IMR-90 (cell line): ENCODE data around the gene EHMT1. TPM values are rescaled to one million over a fixed set of nuclear protein-coding genes. Genes with fewer than 3 reads are reported as not detected.

Experiments used
- ATAC-seq: fragments of 200-7000 bp; cut with Tn5 transposase; 2 replicates; pipeline ENCODE4 v1.9.1; 2020; ENCODE audit warnings: low read depth, mild to moderate bottlenecking, moderate library complexity
- BruUV-seq: library from RNA; stranded (reverse); fragments of 400-500 nt; replicated peaks from 2 replicates; lab custom pipeline; 2021; lab: Mats Ljungman, UMichigan
- CTCF ChIA-PET: fragments of 300-600 bp; formaldehyde crosslinking; extraction: SDS; loops from one replicate; lab custom pipeline; 2021; ENCODE audit warnings: antibody characterized with exemption; lab: Yijun Ruan, JAX
- POLR2A ChIA-PET: fragments of 300-600 bp; sonication (Branson Sonifier 250); formaldehyde crosslinking; loops from one replicate; lab custom pipeline; 2022; ENCODE audit warnings: antibody characterized with exemption; ENCODE audit not compliant: unreplicated experiment; lab: Charles Lee
- DNase-seq: peaks from one replicate; pipeline ENCODE4 v3.0.0; 2013
- H2AFZ ChIP-seq: replicated peaks from 2 replicates; pipeline ENCODE3; 2013; ENCODE audit warnings: low read length, mild to moderate bottlenecking; ENCODE audit not compliant: poor library complexity
- H2AK5ac ChIP-seq: 2 replicates; pipeline ENCODE4 v1.6.1; 2013; ENCODE audit warnings: low read depth, low read length, inconsistent platforms
- H2AK9ac ChIP-seq: replicated peaks from 2 replicates; pipeline ENCODE3; 2013; ENCODE audit warnings: mild to moderate bottlenecking, low read depth, low read length, moderate library complexity; ENCODE audit not compliant: poor library complexity
- H2BK120ac ChIP-seq: 2 replicates; pipeline ENCODE4 v1.6.1; 2013; ENCODE audit warnings: low read depth, low read length, inconsistent platforms
- H2BK15ac ChIP-seq: 3 replicates; pipeline ENCODE4 v1.6.1; 2013; ENCODE audit warnings: low read depth, low read length, inconsistent platforms
- H2BK20ac ChIP-seq: 2 replicates; pipeline ENCODE4 v1.6.1; 2013; ENCODE audit warnings: low read depth, mild to moderate bottlenecking, inconsistent platforms, low read length, moderate library complexity
- H2BK5ac ChIP-seq: 2 replicates; pipeline ENCODE4 v1.6.1; 2013; ENCODE audit warnings: mild to moderate bottlenecking, low read depth, low read length, inconsistent platforms; ENCODE audit not compliant: poor library complexity, severe bottlenecking
- H3K14ac ChIP-seq: replicated peaks from 2 replicates; pipeline ENCODE4 v1.6.1; 2013; ENCODE audit warnings: low read depth, low read length, inconsistent platforms
- H3K18ac ChIP-seq: 2 replicates; pipeline ENCODE4 v1.6.1; 2013; ENCODE audit warnings: low read depth, low read length, control low read depth
- H3K23ac ChIP-seq: 2 replicates; pipeline ENCODE4 v1.6.1; 2013; ENCODE audit warnings: low read depth, low read length, inconsistent platforms
- H3K27ac ChIP-seq: 2 replicates; pipeline ENCODE4 v1.5.1; 2013; ENCODE audit warnings: mild to moderate bottlenecking, control low read depth, low read length; ENCODE audit not compliant: insufficient read depth
- H3K27me3 ChIP-seq: 2 replicates; pipeline ENCODE4 v1.6.1; 2013; ENCODE audit warnings: low read length; ENCODE audit not compliant: control insufficient read depth, insufficient read depth
- H3K36me3 ChIP-seq: 2 replicates; pipeline ENCODE4 v1.6.1; 2013; ENCODE audit warnings: low read length, mixed read lengths; ENCODE audit not compliant: control insufficient read depth, insufficient read depth
- H3K4ac ChIP-seq: 2 replicates; pipeline ENCODE4 v1.6.1; 2013; ENCODE audit warnings: low read depth, low read length, inconsistent platforms
- H3K4me1 ChIP-seq: 2 replicates; pipeline ENCODE4 v1.6.1; 2013; ENCODE audit warnings: low read length, mixed read lengths; ENCODE audit not compliant: control insufficient read depth, insufficient read depth
- H3K4me2 ChIP-seq: 2 replicates; pipeline ENCODE4 v1.6.1; 2013; ENCODE audit warnings: low read depth, mild to moderate bottlenecking, control low read depth, low read length, moderate library complexity
- H3K4me3 ChIP-seq: 2 replicates; pipeline ENCODE4 v1.5.1; 2013; ENCODE audit warnings: low read depth, mild to moderate bottlenecking, control low read depth, low read length, moderate library complexity; ENCODE audit not compliant: insufficient read depth
- H3K56ac ChIP-seq: 2 replicates; pipeline ENCODE4 v1.6.1; 2013; ENCODE audit warnings: low read length, inconsistent platforms; ENCODE audit not compliant: insufficient read depth; ENCODE audit errors: extremely low read depth
- H3K79me1 ChIP-seq, 2 experiments: 2 replicates each; pipeline ENCODE4 v1.6.1; 2013; ENCODE audit warnings: low read length in 2 of 2, inconsistent platforms in 1 of 2, low read depth in 1 of 2
- H3K9ac ChIP-seq: 2 replicates; pipeline ENCODE4 v1.6.1; 2013; ENCODE audit warnings: low read depth, low read length, control low read depth
- H3K9me1 ChIP-seq: 2 replicates; pipeline ENCODE4 v1.6.1; 2013; ENCODE audit warnings: low read length, inconsistent platforms; ENCODE audit not compliant: insufficient read depth
- H3K9me3 ChIP-seq: 2 replicates; pipeline ENCODE4 v1.6.1; 2013; ENCODE audit warnings: low read length; ENCODE audit not compliant: control insufficient read depth, insufficient read depth
- H4K20me1 ChIP-seq: 2 replicates; pipeline ENCODE4 v1.6.1; 2013; ENCODE audit warnings: low read length, inconsistent platforms; ENCODE audit not compliant: insufficient read depth
- H4K5ac ChIP-seq: 2 replicates; pipeline ENCODE4 v1.6.1; 2013; ENCODE audit warnings: mild to moderate bottlenecking, low read depth, low read length, control low read depth
- H4K8ac ChIP-seq, 2 experiments: 2 replicates each; pipeline ENCODE4 v1.6.1; 2013; ENCODE audit warnings: low read depth in 2 of 2, low read length in 2 of 2, control low read depth in 1 of 2, inconsistent platforms in 1 of 2
- H4K91ac ChIP-seq: 2 replicates; pipeline ENCODE4 v1.6.1; 2013; ENCODE audit warnings: low read depth, low read length, inconsistent platforms; ENCODE audit not compliant: insufficient read depth
- BHLHE40 ChIP-seq: fragments of 150-350 bp; IDR thresholded peaks from 2 replicates; pipeline ENCODE4 v1.6.1; 2016; ENCODE audit warnings: mild to moderate bottlenecking, low read depth, low read length
- FOS ChIP-seq: fragments of 150-350 bp; IDR thresholded peaks from 2 replicates; pipeline ENCODE4 v1.6.1; 2016; ENCODE audit warnings: low read depth, low read length
- NFE2L2 ChIP-seq: fragments of 150-350 bp; IDR thresholded peaks from 2 replicates; pipeline ENCODE4 v1.6.1; 2016; ENCODE audit warnings: low read depth, mild to moderate bottlenecking, low read length
- POLR2A ChIP-seq: IDR thresholded peaks from 2 replicates; pipeline ENCODE4 v1.6.1; 2012; ENCODE audit warnings: mild to moderate bottlenecking, low read depth, low read length
- RCOR1 ChIP-seq: IDR thresholded peaks from 2 replicates; pipeline ENCODE4 v1.6.1; 2012; ENCODE audit warnings: mild to moderate bottlenecking, low read length, improper control_type of control experiment; ENCODE audit not compliant: insufficient replicate concordance
- SMC3 ChIP-seq: fragments of 150-350 bp; IDR thresholded peaks from 2 replicates; pipeline ENCODE4 v1.6.1; 2016; ENCODE audit warnings: low read depth, mild to moderate bottlenecking, antibody characterized with exemption, low read length, moderate library complexity
- WGBS, 2 experiments: methylation state at CpG; one replicate each; pipeline versions ENCODE4 v1.1.5 to v1.1.7; 2013; ENCODE audit warnings: missing lambda C conversion rate in 2 of 2; ENCODE audit not compliant: insufficient read length in 1 of 2; ENCODE audit errors: extremely low coverage in 2 of 2; 5-methylcytosine and 5-hydroxymethylcytosine counted together
- dilution Hi-C: fragments of 300-500 bp; cut with HindIII; formaldehyde crosslinking; loops from one replicate; pipeline ENCODE4 v1.14.3; 2018; ENCODE audit warnings: low sequenced_read_pairs; ENCODE audit not compliant: unreplicated experiment
- in situ Hi-C: fragments of 300-500 bp; cut with MboI; formaldehyde crosslinking; loops from 3 replicates; pipeline ENCODE4 v1.14.3; 2019; ENCODE audit warnings: low sequenced_read_pairs, inconsistent platforms, mixed read lengths
- intact Hi-C: fragments of 100-400 bp; cut with micrococcal nuclease; formaldehyde crosslinking; loops from 2 replicates; pipeline ENCODE4 v1.10.0; 2022
- polyA plus RNA-seq, 3 experiments: library from polyadenylated mRNA; depleted of rRNA; stranded (reverse); fragments of >200 nt; gene quantifications; 2 replicates each; pipeline ENCODE4 v1.2.3, GENCODE V29; 2012; ENCODE audit warnings: low replicate concordance in 1 of 3
- total RNA-seq: library from RNA; depleted of rRNA; stranded (reverse); fragments of >200 nt; gene quantifications from 2 replicates; pipeline ENCODE4 v1.2.3, GENCODE V29; 2012

EHMT1 gene
- total and polyA plus RNA-seq, 2 of the 4 experiments (the other 2 are of a cell fraction): 32.8 to 35.1 TPM

- Histone ChIP-seq H4K91ac (no peak overlapping the region), H3K56ac (no peak overlapping the region), H2AFZ (peak overlapping the region; percentile 96), H3K4me1 (peaks cover 17% of the 10 kb centered on the region), H3K27me3 (peaks cover 5% of the 10 kb centered on the region; the same call in 1 of the 2 replicates), H2AK9ac (peak overlapping the region; percentile 92), H3K4me2 (peak overlapping the region; percentile 88), H3K9ac (no peak overlapping the region), H3K18ac (no peak overlapping the region), H2BK120ac (no peak overlapping the region), H2BK15ac (no peak overlapping the region), H3K79me1 (peaks cover 6 to 39% of the 10 kb centered on the region in 2 experiments; a peak in 3 of 4 replicates), H4K20me1 (peaks cover 20% of the 10 kb centered on the region), H2BK5ac (no peak overlapping the region), H4K8ac (no peak overlapping the region), H3K36me3 (no peaks in the 10 kb centered on the region), H2AK5ac (peak overlapping the region; percentile 25; the same call in 1 of the 2 replicates), H3K4me3 (peak overlapping the region; percentile 84), H3K14ac (no peak overlapping the region), H3K23ac (0 out of 2 replicates have a peak overlapping the region, but pooled peaks have one; percentile 0), H3K9me3 (no peaks in the 10 kb centered on the region), H3K4ac (no peak overlapping the region), H3K27ac (no peak overlapping the region), H3K9me1 (peaks cover 4% of the 10 kb centered on the region; the same call in 1 of the 2 replicates), H4K5ac (no peak overlapping the region), H2BK20ac (no peak overlapping the region)
- ChIA-PET CTCF (no interaction called here), POLR2A (no interaction called here)
- TF ChIP-seq RCOR1: no peak
- TF ChIP-seq POLR2A: no peak
- TF ChIP-seq SMC3: no peak
- no peak for TF ChIP-seq BHLHE40
- no peak for TF ChIP-seq FOS
- no peak for TF ChIP-seq NFE2L2
- 58% methylated on average over 12 of the region's 13 CpGs; no CpG with 5 or more reads in 1 of the 2 experiments for WGBS, 2 experiments
- DNase-seq: no peak
- no peak for ATAC-seq
- BruUV-seq: no TSS peak
- in situ Hi-C loops: no loop called here
- intact Hi-C loops: no loop called here
- dilution Hi-C loops: no loop called here
Observed at GRCh38 chr9:137606734-137607138, 12.1 kb upstream of the EHMT1 start.
